GM12891 (cell line): ENCODE data around the gene ZP1.

Experiments used
- PAX5 ChIP-seq: IDR thresholded peaks from 2 replicates; pipeline ENCODE4 v1.6.1; 2011; ENCODE audit warnings: low read length, moderate library complexity, mild to moderate bottlenecking; ENCODE audit not compliant: insufficient read depth, severe bottlenecking
- POU2F2 ChIP-seq: IDR thresholded peaks from 2 replicates; pipeline ENCODE4 v1.6.1; 2011; ENCODE audit warnings: low read depth, mild to moderate bottlenecking, control low read depth, low read length, moderate library complexity

DNA sequence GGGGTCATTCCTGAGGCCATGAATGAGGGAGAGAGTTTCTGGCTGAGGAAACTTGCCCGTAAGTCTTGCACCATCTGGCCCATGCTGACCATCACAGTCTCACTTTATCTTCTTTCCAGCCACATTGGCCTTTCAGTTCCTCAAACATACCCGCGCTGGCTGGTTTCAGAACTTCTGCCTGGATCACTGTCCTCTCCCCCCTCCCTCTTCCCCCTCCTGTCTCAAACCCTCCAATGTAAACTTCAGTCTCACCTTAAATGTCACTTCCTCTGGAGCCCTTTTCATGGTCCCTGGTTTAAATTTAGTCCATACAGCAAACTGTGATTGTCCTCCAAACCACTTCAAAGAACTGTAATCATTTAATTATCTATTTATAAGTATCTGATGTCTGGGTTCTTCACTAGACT lies 42.9 kb downstream of the ZP1 start:
- TF ChIP-seq POU2F2, result no peak
- no peak for TF ChIP-seq PAX5
